Fibroblast of the aortic adventitia (primary cell): Measurements from ENCODE around the gene IER5L. TPM values are rescaled to one million over a fixed set of nuclear protein-coding genes. Genes with fewer than 3 reads are reported as not detected.
A peak's percentile ranks its signal among the peaks of the same experiment; 100 is the strongest.

Experiments used
- DNase-seq: peaks from one replicate; pipeline ENCODE4 v3.0.0-alpha.2; 2010; ENCODE audit warnings: low read depth
- H3K4me3 ChIP-seq: 2 replicates; pipeline ENCODE4 v1.5.1; 2011; ENCODE audit warnings: low read depth, mild to moderate bottlenecking, control low read depth, low read length, moderate library complexity
- CTCF ChIP-seq: IDR thresholded peaks from 2 replicates; pipeline ENCODE4 v1.5.1; 2011; ENCODE audit warnings: mild to moderate bottlenecking, low read length, control low read depth, inconsistent platforms; ENCODE audit not compliant: insufficient read depth
- total RNA-seq: library from RNA; depleted of rRNA; stranded (reverse); fragments of >200 nt; gene quantifications from 2 replicates; pipeline ENCODE4 v1.2.3, GENCODE V29; 2012; ENCODE audit warnings: low replicate concordance

Gene IER5L
- total RNA-seq: 28.0 and 42.0 TPM in 2 replicates

DNA sequence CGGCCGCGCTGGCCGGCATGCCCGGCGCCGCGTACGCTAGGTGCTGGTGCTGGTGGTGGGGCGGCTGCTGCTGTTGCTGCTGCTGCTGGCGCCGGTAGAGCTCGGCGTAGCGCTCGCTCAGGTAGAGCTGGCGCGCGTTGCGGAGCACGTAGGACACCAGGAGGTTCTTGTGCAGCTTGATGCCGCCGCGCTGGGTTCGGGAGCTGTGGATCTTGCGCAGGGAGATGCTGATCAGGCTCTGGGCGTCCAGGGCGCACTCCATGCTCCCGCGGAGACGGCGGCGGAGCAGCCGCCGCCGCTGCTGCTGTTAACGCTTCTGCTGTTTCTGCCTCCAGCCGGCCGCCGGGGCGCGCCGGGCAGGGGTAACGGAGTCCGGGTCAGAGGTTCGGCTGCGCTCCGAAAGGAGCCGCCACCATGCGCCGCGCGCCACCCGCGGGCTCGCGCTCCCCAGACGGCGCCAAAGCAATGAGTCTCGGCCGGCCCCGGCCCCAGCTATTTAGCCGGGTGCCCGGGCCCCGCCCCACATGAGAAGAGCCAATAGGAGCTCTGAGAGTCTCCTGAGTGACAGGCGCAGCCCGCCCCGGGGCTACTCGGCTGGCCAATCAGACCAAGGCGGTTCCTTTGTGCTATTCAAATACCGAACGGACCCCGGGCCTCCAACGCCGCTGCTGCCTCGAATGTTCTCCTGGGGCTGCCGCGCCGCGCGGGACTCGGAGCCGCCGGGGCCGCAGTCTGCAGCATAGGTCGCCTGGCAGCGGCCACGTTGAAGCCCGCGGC is at the start of gene IER5L:
IER5L (minus strand) TSS at position 471 of the 777 bp plus-strand sequence; CDS start at position 262, 209 bp downstream.
- TF ChIP-seq CTCF: no peak
- DNase-seq: peak; percentile 94
- peak within 1 kb of the TSS; percentile 87 for H3K4me3 ChIP-seq

- TF ChIP-seq CTCF: no peak
Measured at GRCh38 chr9:129227843-129228189, 49.8 kb upstream of the IER5L start.

GRCh38 chr9:129225815-129226214 is 47.8 kb upstream of the IER5L start:
- peak; percentile 97 for DNase-seq
- no peak overlapping the region for H3K4me3 ChIP-seq
- no peak for TF ChIP-seq CTCF

More at GRCh38 chr9:129227843-129228189, 49.8 kb upstream of the IER5L start:
- no peak for DNase-seq
- H3K4me3 ChIP-seq: no peak overlapping the region

GRCh38 chr9:129225490-129225778 is 47.4 kb upstream of the IER5L start:
- no peak overlapping the region for H3K4me3 ChIP-seq
- DNase-seq: no peak
- TF ChIP-seq CTCF: no peak

DNA sequence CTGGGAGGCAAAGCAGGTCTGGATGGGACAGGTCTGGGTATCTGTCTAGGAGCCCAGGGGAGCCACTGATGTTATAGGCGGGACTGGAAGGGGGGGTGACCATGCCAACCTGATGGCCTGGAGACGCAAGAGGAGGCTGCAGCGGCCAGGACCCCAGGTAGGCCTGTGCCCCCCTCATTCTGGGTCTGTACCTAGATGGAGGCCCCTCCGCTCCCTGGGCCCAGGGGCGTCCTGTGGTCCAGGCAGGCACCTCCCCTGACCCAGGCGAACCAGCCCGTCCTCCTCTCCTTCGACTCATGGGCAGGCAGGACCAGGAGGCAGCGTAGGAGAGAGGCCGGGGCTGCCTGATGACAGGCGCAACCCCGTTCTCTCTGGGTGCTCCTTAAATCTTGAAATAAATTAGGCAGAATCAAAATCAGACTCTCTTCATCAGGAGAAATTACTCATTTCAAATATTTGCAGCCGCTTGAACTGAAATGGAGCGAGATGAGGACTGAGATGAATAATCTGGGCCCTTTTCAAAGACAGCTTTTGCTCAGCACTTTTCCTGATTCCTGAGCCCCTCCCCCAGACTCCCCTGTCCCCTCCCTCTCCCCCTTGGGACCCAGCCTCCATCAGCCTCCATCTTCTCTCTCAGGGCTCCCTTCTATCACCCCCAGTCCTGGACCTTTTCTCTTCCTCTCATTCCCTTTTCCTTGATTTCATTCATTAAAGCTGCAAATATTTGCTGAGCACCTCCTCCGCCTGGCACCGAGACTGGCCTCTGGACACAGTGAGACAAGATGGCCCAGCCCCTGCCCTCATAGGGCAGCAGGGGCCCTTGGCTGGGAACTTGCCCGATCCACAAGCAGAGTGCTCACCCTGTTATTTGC is 46.8 kb upstream of the IER5L start:
- no peak for DNase-seq
- no peak for TF ChIP-seq CTCF
- H3K4me3 ChIP-seq: no peak overlapping the region

DNA sequence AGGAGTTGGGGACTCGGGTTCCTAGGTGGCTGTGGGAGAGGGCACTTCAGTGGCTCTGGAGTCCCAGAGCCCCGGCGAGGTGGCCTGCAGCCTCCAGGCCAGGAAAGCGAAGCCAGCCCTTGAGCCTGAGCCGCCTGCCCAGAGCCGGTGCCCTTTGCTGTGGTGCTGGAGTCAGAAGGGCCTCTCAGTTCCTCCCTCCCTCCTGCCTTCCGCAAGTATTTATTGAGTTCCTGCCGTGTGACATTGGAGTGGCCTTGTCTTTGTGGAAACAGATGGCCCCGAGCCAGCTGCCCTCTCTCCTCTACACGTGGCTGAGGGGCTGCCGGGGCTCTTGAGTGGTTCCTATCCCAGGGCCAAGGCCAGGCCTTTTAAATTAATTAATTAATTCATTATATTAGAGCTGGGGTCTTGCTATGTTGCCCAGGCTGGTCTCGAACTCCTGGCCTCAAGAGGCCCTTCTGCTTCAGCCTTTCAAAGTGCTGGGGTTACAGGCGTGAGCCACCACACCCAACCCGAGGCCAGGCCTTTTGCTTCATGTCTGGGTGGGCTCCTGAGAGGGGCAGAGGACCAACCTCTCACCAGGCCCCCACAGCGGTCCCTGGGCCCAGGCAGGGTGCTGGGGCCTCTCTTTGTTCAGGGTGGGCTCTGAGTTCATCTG is 45.6 kb upstream of the IER5L start:
- DNase-seq: no peak
- no peak overlapping the region for H3K4me3 ChIP-seq

More for the DNA sequence above, 45.6 kb upstream of the IER5L start:
- no peak for TF ChIP-seq CTCF
